SK-N-MC (cell line): ENCODE data around the gene ABCA7.

Experiments
- EZH2 ChIP-seq: fragments of 200-600 bp; sonication (generic); IDR thresholded peaks from one replicate; pipeline ENCODE4 v1.6.1; 2017; ENCODE audit warnings: antibody characterized with exemption
- POLR2AphosphoS5 ChIP-seq: IDR thresholded peaks from 2 replicates; pipeline ENCODE4 v1.6.1; 2012; ENCODE audit warnings: mild to moderate bottlenecking, low read depth, low read length, borderline replicate concordance

DNA sequence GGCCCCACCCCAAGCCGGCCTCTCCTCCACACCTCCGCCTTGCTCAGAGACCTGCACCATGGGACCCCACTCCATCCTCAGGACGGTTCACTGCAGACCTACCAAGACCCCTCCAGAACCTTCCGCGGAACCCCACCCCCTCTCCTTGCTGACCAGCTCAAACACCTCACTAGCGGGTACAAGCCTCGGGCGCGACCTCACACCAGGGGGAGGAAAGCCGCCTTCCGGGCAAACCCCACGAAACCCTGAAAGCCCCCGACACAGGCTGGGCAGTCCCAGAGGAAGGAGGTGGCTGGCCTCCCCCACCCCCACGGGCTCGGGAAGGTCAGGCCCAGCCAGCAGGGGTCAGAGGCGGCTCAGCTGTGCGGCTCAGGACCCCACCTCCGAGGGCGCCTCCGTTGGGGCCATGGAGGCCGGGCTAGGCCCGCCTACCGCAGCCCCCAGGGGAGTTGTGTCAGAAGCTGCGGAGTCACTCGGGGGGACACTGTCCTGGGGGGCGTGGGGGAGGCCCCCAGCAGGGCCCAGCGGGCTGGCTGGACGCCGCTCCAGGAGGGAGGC lies 29.8 kb upstream of the ABCA7 start:
- TF ChIP-seq POLR2AphosphoS5 = no peak
- no peak for TF ChIP-seq EZH2
